NCI-H526 (cell line): ENCODE results near the gene RPTOR.

ENCODE experiments used
- DNase-seq, 2 experiments: peaks; one replicate each; lab custom pipeline; 2025; lab: John Stamatoyannopoulos, UW

RPTOR gene

DNA sequence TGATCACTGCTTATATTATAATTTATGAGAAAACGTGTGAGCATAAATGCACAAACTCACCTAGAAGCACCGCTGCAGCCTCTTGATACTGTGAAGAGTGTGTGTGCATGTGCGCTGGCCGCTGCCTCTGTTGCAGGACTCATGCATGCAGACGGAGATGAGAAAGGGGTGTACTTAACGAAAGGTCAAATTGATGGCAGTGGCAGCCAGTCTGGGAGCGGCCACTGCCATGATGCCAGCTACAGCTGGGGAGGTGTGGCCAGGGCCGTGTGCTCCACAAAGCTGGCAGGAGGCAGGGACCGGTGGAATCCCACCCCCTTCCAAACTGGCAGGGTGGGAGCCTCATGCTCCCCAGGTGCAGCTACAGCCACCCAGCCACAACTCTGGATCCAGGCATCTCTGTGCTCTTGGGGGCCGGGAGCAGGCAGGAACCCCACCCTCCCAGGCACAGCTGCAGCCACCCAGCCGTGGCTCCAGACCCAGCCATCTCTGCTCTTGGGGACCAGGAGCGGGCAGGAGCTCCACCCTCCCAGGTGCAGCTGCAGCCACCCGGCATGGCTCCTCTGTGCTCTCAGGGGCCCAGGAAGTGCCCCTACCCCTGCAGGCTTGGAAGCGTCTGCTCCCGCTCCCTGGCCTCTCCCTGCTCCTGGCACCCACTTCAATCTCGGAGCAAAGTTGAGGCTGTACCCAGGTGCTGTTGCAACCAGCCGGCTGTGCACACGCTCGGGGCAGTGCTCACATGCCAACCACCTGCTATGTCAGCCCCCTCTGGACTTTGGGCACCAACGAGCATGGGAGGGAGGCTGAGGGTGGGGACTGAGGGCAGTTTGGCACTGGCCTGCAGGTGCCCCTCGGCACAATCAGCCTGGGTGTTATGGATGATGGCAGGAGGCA lies 369.5 kb downstream of the RPTOR start:
- DNase-seq = no peak

DNA sequence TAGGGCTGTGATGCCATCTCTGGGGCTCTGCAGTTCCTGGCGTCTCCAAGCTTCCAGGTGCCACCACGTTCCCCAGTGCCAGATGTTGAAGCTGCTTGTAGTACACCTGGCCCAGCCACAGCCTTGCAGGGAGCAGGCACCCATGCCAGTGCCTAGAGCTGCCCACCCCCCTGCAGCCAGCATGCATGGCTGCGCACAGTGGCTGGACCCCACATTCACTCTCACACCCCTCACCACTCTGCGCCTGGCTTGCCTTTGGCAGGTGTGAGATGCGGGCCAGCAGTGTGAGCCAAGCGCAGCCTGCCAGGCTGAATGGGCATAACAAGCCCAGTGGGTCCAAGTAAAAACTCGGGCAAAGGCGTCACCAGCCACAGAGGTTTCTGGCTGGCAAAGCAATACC lies 371.6 kb downstream of the RPTOR start:
- no peak for DNase-seq

DNA sequence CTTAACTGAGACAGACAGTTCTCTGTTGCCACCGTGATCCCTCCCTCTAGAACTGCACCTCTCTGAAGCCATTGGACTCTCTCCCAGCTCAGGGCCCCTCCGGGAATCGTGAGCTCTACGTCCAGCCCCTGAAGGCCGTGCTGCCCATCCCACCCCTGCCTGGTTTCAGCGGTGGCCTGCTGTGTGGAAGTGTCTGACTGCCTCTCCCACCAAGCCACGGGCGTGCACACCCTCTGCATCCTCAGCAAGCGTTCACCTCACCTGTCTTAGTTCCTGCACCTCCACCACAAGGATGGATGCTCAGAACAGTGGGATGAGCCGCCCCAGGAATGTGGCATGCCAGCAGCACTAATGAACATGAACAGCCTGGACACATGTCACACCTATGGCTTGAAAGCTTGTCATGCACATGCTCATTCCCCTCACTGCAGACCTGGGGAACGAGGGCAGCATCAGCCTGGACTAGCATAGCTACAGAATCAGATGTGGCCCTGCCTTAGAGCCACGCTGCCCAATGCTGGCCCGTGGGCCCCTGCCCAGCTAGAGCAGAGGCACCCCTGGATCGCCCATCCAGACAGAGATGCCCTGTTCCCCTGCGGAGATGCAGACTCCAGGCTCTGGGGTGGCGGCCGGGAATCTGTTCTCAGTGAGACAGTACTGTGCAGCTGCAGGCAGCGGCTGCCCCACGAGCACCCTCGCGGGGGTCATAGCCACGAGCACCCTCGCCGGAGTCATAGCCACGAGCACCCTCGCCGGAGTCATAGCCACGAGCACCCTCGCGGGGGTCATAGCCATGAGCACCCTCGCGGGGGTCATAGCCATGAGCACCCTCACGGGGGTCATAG lies 373.3 kb downstream of the RPTOR start:
- no peak for DNase-seq

DNA sequence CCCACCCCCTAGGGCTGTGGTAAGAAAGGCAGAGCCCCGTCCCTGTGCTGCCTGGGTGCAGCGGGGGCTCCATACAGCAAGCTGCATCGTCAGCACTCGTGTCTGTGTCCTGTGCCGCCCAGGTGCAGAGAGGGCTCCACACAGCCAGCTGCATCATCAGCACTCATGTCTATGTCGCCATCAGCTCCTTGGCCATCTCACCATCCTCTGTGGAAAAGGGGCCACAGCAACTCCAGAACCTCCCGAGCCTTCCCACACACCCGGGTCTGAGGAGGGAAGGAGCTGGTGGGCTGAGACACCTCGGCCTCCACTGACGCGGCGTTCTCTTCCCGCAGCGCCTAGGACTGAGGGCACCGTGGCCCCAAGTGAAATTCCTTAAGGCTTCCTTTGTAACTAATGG lies 374.1 kb downstream of the RPTOR start:
- no peak for DNase-seq

DNA sequence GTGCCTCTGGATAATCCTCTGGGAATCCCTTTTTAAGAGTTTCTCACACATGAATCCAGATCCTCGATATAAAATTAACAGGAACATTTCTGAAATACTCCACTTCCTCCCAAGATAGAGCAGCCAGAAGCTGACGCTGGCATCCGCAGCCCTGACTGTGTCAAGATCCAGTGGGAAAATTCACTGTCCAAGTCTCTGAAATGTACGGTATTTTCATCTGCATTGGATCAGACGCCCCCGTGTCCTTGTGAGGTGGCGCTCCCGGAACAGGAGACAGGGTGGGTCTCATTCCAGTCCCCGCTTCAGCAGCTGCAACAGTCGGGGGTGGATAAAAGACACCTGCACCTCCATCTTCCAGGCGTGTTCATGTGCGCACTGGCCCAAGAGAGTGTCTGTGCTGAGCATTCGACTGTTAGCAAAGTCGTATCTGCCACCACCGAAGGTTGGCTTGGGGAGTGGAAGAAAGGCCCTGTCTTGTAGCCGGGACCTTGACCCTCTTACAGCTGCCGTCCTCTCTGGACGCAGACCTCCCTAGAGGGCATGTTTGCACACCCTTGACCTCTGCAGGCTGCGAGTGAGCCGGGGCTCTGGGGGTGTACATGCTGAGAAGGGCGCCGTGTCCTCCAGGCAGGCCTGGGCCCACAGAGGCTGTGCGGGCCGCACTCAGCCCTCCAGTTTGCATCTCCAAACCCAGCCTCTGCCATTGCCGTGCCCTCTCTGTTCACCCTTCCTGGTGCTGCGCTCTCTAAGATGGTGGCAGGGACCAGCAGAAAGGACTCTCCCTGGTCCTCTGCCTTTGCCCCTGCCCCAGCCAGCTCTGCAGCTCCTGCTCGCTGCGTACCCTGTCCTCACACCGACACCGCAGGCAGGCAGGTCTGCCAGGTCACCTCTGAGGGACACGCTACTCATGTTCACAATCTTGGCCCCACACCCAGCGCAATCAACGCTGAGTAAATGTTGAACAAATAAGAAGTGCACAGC lies 375.0 kb downstream of the RPTOR start:
- no peak for DNase-seq

DNA sequence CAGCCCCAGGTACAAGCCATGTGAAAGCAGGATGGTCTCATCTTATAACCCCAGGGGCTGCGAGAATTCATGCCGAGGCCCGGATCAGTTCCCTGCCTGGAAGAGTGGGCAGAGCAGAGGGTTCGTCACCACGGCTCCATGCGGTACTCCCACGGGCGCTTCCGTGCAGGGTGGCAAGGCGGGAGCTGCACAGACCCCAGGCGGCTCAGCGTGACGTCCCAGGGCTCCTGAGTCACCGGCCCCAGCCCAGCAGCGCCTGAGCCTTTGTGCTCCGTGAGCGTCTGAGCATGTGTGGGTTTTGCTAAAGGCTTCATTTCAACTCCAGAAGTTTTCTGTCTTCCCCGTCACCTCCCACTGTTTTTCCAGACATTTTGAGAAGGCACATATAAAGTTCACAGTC lies 375.8 kb downstream of the RPTOR start:
- DNase-seq = no peak

DNA sequence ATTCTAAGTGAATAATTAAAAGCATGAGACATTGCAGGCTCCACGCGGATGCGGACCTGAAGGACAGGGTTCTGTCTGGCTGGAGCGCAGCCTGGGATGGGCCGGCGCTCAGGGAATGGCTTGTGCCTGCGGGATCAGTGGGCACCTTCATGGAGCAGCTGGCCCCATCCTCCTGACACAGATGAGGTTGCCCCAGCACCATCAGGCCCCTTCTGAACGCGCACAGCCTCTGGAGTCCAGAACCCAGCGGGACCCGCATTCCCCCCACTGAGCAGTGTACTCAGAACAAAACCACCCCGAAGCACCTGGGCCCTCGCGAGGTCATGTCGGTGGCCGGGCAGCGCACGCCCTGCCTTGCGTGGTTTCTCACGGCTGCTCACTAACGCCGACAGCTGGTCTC lies 376.5 kb downstream of the RPTOR start:
- no peak for DNase-seq

DNA sequence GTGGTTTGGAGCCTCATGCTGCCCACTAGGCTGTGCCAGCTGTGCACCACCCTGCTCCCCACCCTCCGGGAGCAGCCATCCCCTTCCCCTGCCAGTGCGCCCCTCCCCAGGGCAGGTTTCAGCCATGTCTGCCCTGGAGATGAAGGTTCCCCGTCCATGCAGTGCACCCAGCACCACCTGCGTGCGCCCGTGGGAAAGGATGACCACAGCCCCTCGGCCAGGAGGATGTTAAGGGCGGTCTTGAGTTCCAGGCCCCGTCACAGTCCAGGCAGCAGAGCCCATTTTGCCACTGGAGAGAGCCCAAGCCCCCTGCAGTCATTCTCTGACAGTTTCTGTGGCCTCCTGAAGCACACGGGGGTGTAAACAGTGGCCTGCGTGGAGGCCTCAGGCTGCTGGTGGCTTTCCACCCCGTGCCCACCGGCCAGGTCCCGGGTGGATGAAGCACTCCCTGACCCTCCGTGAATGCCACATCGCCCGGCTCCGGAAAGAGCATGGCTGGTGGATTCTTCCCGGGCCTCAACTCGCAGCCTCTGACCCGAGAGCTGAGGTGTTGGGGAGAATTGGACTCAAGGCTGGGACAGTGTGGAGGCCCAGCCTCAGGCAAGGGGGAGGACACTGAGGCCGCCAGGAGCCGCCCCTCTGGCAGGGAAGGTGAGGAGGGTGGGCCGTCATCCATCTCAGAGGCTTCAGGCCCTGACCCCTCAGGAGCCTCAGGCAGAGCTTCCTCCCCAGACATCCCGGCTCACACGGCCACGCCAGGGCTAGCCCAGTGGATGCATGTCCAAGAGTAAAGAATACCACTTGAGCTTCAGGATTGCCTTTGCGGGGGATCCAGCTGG lies 377.3 kb downstream of the RPTOR start:
- DNase-seq = no peak

DNA sequence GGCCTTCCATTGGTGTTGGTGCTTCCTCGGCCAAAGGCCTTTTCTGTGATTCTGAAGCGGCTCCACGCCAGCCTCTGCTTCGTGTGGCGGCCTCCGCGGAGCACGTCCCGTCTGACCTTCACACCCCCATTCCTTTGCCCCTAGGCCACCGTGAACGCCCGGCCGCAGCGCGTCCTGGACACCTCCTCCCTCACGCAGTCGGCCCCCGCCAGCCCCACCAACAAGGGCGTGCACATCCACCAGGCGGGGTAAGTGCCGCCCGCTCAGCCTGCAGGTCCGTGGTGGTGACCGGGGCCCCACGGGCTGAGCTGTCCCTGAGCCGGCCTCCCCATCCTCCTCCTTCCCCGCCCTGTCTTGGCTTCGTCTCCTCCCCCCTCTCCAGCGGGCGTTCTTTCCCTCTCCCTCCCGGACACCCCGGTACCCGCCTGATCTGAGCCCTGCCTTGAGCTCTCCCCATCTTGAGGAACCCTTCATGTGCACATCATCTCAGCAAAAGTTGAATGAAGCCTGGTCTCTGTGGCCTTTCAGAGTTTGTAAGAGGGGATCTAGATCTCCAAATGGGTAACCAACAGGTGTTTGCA lies 378.0 kb downstream of the RPTOR start:
- DNase-seq = no peak

DNA sequence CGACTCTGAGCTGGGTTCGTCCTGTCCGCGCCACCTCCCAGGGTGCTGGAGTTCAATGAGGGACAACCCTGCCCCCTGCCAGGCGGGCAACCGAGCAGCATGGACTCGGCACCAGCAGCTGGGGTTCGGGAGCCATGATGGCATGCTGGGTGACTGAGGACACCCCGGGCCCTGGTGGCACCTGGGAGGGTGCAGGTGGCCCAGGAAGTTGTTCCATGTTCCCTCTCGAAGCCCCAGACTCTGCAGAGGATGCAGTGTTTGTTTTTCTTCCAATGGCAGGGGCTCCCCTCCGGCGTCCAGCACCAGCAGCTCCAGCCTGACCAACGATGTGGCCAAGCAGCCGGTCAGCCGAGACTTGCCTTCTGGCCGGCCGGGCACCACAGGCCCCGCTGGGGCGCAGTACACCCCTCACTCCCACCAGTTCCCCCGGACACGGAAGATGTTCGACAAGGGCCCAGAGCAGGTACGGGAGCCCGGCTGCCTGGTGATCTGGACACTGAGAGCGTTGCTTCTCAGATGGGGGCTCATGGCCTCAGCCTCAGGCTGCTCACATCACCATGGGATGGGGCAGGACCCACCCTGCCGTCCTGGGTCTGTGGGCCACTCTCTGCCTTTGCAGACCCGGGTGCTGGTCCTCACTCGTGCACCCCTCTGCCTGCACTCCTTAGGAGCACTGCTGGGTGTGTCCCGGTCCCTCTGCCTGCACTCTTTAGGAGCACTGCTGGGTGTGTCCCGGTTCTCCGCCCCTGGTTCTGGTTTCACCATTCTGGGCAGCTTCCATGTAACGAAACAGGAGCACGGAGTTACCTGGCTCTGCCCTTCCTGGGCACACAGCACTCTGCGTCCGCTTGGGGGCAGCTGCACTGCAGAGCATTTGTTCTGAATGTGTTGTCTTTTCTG lies 378.8 kb downstream of the RPTOR start:
- DNase-seq = no peak

DNA sequence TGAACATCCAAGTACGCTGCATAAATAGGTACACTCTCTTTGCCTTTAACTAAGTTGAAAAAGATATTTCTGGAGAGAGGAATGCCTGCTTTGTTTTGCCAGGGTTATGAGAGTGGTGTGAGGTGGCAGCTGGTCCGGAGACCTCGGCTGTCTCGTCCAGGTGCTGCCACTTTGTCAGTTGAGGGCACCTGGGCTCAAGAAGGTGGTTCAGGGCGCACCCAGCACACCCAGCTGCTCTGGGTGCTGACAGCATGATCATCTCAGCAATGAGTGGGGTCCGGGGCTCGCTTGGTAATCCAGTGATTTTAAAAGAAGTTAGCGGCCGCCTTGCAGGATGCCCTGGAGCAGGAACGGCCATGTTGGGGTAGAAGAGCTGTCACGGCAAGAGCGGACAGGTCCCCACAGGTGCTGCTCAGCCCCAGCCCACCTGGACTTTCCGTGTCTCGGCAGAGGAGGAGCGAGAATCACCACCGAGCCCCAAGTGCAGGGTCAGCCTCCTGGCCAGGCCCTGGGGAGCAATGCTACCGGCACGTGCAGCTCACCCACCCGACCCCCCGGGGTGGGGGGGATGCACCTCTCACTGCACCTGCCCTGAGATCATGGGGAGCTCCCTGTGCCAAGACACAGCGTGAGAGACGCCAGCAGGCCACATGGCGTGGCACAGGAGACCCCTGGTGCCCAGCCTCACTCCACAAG lies 379.6 kb downstream of the RPTOR start:
- no peak for DNase-seq

DNA sequence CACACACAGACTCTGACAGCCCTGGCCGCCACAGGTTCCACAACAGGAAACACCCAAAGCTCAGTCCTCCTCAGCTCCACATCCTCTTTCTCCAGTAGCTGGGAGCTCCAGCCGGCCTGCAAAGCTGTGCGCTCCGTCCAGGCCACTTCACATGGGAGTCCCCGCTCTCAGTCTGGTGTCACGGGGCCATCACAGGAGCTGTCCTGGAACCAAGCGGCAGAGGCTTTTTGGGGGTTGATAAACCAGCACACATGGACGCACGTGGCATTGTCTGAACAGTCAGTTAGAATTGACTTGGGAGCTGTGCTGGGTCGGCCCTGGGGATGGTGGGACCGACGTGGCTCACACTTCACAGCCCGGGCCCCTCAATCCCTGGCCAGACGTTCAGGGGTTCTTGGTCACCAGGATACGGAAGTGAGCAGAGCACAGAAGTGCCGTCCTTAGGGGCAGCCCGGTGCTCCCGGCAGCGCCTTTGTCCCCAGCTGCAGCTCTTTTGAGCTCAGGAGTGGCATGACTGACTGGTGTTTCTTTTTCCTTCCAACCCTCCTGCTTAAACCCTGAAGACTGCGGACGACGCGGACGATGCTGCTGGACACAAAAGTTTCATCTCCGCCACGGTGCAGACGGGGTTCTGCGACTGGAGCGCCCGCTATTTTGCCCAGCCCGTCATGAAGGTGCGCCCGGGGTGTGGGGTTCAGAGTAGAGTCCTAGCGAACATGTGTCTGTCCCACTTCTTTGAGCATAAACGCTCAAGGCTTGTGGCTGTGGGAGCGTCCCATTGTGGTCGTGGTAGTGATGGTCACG lies 380.4 kb downstream of the RPTOR start:
- no peak for DNase-seq

DNA sequence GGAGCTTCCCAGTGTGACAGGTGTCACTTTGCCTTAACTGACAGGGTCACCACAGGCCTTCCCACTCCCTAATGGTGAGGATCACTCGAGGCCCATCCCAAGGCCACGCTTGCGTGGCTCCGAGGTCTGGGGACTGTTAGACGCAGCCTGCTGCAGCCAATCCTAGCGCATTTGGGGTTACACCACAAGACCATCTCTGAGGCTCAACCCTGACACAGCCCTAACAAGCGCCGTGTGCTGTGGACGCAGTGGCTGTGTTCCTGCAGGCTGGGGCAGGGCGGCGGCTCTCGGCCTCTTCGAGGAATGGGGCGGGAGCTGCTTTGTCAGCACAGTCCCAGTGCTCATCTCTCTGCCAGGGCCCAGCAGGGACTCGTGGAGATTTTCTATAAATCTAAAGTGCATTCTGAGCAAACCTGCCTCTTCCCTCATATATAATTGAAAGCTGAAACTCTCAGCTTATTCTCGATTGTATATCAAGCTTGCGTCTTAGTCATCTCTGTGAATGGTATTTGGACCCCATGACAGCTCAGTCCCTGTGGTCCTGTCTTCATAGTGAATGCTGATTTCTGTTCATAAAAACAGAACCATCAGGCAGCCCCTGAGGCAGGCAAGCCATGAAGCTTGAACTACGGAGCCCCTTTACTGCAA lies 381.2 kb downstream of the RPTOR start:
- no peak for DNase-seq

DNA sequence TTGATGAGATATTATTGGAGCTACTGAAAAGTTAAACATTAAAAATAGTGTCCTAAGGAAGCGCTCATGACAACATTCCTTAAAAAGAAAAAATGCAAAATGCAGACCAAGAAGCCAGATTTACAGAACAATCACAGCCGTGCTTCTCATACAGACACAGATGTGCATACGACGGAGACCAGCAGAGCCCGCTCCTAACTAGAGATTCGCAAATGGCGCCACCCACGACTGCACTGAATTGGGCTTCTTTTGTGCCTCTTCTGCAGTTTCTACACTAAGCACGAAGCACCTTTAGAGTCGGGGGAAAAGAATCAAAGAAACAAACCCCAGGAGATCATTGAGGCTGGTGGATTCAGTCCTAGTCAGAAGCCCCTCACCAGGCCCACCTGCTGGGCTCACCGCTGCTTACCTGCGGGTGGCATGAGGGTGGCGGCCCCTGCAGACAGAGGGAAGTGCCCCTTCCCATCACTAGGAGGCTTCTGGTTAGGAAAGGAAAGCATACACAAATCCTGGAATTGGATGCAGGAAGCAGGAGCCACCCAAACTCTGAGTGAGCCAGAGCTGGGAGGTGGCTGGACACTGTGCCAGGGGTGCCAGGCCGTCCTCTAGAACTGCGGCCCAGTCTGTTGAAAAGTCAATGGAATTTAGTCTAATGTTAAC lies 382.1 kb downstream of the RPTOR start:
- DNase-seq = no peak

DNA sequence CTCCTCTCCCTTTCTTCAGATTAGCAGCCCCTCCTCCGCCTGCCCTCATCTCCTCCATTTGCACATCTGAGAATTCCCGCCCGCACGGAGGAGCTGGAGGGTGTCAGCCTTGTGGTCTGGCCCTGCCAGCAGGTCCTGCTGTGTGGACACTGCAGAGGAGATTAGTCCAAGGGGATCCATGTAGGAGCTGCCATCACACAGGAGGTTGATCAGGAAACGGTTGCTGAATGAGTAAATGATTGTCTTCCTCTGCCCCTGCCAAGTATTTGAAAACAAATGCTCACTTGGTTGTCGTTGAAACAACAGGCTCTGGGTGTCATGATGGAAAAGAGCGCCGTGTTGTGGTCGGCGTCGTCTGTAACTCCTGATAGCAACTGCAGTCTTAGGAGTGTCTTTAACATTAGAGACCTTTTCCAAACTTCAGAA lies 383.2 kb downstream of the RPTOR start:
- no peak for DNase-seq

DNA sequence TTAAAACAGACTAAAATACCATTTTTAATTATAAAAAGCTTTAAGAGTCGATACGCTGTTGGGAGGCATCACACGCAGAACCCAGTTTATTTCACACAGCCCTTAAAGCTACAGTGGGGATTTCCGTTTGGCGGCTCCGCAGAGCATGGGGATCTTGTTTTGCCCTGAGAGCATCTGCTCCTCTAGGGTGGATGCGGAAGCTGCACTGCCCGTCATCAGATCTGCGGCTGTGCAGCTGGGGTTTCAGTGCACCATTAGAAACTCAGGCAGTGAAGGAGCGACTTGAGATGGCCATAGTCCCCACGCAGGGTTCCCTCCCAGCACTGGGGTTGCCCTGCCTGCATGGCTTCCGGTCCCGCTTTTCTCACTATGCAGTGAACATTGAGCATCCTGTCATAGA lies 384.8 kb downstream of the RPTOR start:
- DNase-seq = no peak
